Muscle of back (tissue), 11 donors: ENCODE measurements around the gene DGLUCY. TPM values are rescaled to one million over a fixed set of nuclear protein-coding genes. Genes with fewer than 3 reads are reported as not detected.
"Not testable (repeated sequence)": the region's sequence is repeated elsewhere in the genome, so short reads cannot be mapped to it uniquely, and the experiment has no call there.

Source experiments
- DNase-seq, 3 donors: peaks; one replicate each; pipeline versions ENCODE4 v3.0.0 to v3.0.0-alpha.2; 2013
- polyA plus RNA-seq, 10 donors: library from polyadenylated mRNA; unstranded; fragments of 120-200 nt; gene quantifications; one replicate each; pipeline ENCODE4 v1.2.1, GENCODE V29; 2013; ENCODE audit not compliant: insufficient read length in 10 of 10

DGLUCY gene
- polyA plus RNA-seq, 10 donors: 22.1 to 33.5 (median 27.8) TPM

- no peak for DNase-seq
These were observed 91.6 kb downstream of the DGLUCY start for GRCh38 chr14:91205459-91205858.

GRCh38 chr14:91207008-91207407 is 93.1 kb downstream of the DGLUCY start:
- DNase-seq: no peak

- DNase-seq: no peak
These were observed 97.1 kb downstream of the DGLUCY start for GRCh38 chr14:91211017-91211416.

GRCh38 chr14:91214306-91214705 is 100.4 kb downstream of the DGLUCY start:
- DNase-seq: no peak

GRCh38 chr14:91215381-91215780 is 101.5 kb downstream of the DGLUCY start:
- DNase-seq: no peak

- no peak for DNase-seq
These were observed 102.9 kb downstream of the DGLUCY start for GRCh38 chr14:91216731-91217226.

- DNase-seq: no peak
These were observed 104.1 kb downstream of the DGLUCY start for GRCh38 chr14:91218014-91218413.

- DNase-seq: no peak
These were observed 105.9 kb downstream of the DGLUCY start for GRCh38 chr14:91219517-91220389.

- no peak for DNase-seq
These were observed 106.7 kb downstream of the DGLUCY start for GRCh38 chr14:91220581-91221000.

- no peak for DNase-seq
These were observed 107.4 kb downstream of the DGLUCY start for GRCh38 chr14:91221270-91221669.

- no peak for DNase-seq
These were observed 109.3 kb downstream of the DGLUCY start for GRCh38 chr14:91223028-91223783.

GRCh38 chr14:91225025-91225424 is 111.2 kb downstream of the DGLUCY start:
- no peak for DNase-seq

GRCh38 chr14:91226360-91226759 is 112.5 kb downstream of the DGLUCY start:
- not testable (repeated sequence) for DNase-seq

- DNase-seq: no peak
These were observed 113.3 kb downstream of the DGLUCY start for GRCh38 chr14:91227183-91227628.

GRCh38 chr14:91228112-91229004 is 114.5 kb downstream of the DGLUCY start:
- DNase-seq: no peak

- no peak for DNase-seq
These were observed 115.1 kb downstream of the DGLUCY start for GRCh38 chr14:91229005-91229382.

- no peak for DNase-seq
These were observed 115.9 kb downstream of the DGLUCY start for GRCh38 chr14:91229743-91230200.

GRCh38 chr14:91230397-91231035 is 116.6 kb downstream of the DGLUCY start:
- DNase-seq: no peak

- no peak for DNase-seq
These were observed 117.6 kb downstream of the DGLUCY start for GRCh38 chr14:91231446-91231845.

- DNase-seq: no peak
These were observed 118.2 kb downstream of the DGLUCY start for GRCh38 chr14:91232052-91232451.

- DNase-seq: no peak
These were observed 118.7 kb downstream of the DGLUCY start for GRCh38 chr14:91232603-91233002.
